HUES64 (cell line): Measurements from ENCODE around the gene DISC1.
"Not testable (repeated sequence)": the region's sequence is repeated elsewhere in the genome, so short reads cannot be mapped to it uniquely, and the experiment has no call there.

Source experiments
- H3K27ac ChIP-seq: 2 replicates; pipeline ENCODE4 v1.7.0; 2013; ENCODE audit warnings: low read depth, low read length, inconsistent platforms
- H3K27me3 ChIP-seq: 2 replicates; pipeline ENCODE4 v1.6.1; 2013; ENCODE audit warnings: mild to moderate bottlenecking, low read length; ENCODE audit not compliant: insufficient read depth
- H3K36me3 ChIP-seq: 2 replicates; pipeline ENCODE4 v1.6.1; 2013; ENCODE audit warnings: mild to moderate bottlenecking, low read length; ENCODE audit not compliant: insufficient read depth
- H3K4me1 ChIP-seq: 2 replicates; pipeline ENCODE4 v1.6.1; 2013; ENCODE audit warnings: mild to moderate bottlenecking, low read length, moderate library complexity; ENCODE audit not compliant: insufficient read depth
- H3K4me3 ChIP-seq: 2 replicates; pipeline ENCODE4 v1.5.1; 2013; ENCODE audit warnings: mild to moderate bottlenecking, low read length, moderate library complexity
- H3K9ac ChIP-seq: 2 replicates; pipeline ENCODE4 v1.6.1; 2013; ENCODE audit warnings: mild to moderate bottlenecking, low read depth, low read length
- H3K9me3 ChIP-seq: 2 replicates; pipeline ENCODE4 v1.6.1; 2013; ENCODE audit warnings: low read depth, low read length; ENCODE audit not compliant: insufficient read depth
- WGBS: fragments of 150-250, 120-280 bp; methylation state at CpG from one replicate; pipeline ENCODE4 v1.1.7; 2013; ENCODE audit warnings: missing lambda C conversion rate; 5-methylcytosine and 5-hydroxymethylcytosine counted together

DISC1 gene

DNA sequence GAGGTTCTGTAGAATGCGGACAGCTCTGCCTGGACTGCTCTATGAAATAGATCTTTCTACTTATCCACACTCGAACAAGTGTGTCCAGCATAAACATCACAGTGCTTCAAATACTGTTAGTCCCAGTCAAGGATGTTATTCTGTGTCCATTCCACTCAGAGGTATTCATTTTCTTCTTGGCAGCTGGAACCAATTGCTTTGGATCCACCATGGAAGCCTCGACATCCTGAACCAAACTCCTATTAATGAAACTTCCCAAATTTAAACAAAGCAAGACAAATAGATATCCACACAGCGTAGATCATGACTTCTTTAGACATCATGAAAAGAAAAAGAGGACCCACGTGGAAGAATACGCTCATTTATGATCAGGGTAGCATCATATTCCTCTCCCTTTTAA lies 95.8 kb downstream of the DISC1 start:
- Histone ChIP-seq H3K27me3 (no peaks in the 10 kb centered on the region), H3K4me3 (no peak overlapping the region), H3K27ac (no peak overlapping the region), H3K9ac (no peak overlapping the region), H3K36me3 (no peaks in the 10 kb centered on the region), H3K4me1 (no peaks in the 10 kb centered on the region), H3K9me3 (no peaks in the 10 kb centered on the region)
- 92% methylated on average over 6 of the region's 6 CpGs for WGBS

- 94% methylated on average over 7 of the region's 7 CpGs for WGBS
- Histone ChIP-seq H3K4me1 (no peaks in the 10 kb centered on the region), H3K27me3 (no peaks in the 10 kb centered on the region), H3K9ac (no peak overlapping the region), H3K9me3 (no peaks in the 10 kb centered on the region), H3K27ac (no peak overlapping the region), H3K36me3 (no peaks in the 10 kb centered on the region), H3K4me3 (no peak overlapping the region)
These were observed 96.6 kb downstream of the DISC1 start for GRCh38 chr1:231723146-231723545.

DNA sequence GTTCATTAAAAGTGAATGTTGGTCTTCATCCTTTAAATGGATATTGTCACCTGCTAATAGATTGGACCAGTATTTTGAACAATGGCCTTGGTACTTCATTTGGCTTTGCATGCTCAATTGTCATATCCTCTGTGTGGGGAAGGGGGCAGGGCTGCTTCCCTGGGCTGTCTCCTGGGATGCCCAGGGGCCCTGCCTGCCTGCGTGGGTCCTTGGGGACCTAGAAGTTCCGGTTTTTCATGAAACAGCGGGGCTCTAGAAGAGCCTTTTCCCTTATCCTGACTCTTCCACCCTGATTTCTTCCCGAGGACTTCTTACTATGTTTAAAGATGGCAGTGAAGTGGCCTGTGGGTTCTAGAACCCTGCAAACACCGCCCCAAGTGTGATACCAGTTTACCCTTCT lies 97.5 kb downstream of the DISC1 start:
- Histone ChIP-seq H3K9ac (no peak overlapping the region), H3K27ac (no peak overlapping the region), H3K27me3 (no peaks in the 10 kb centered on the region), H3K9me3 (no peaks in the 10 kb centered on the region), H3K36me3 (no peaks in the 10 kb centered on the region), H3K4me1 (no peaks in the 10 kb centered on the region), H3K4me3 (no peak overlapping the region)
- WGBS, result 96% methylated on average over 5 of the region's 5 CpGs

- H3K4me3 ChIP-seq, result no peak overlapping the region
- no peaks in the 10 kb centered on the region for H3K4me1 ChIP-seq
- 75% methylated on average over 13 of the region's 13 CpGs for WGBS
- H3K9ac ChIP-seq, result no peak overlapping the region
- no peak overlapping the region for H3K27ac ChIP-seq
- H3K27me3 ChIP-seq, result no peaks in the 10 kb centered on the region
- H3K36me3 ChIP-seq, result no peaks in the 10 kb centered on the region
- no peaks in the 10 kb centered on the region for H3K9me3 ChIP-seq
These were observed 98.5 kb downstream of the DISC1 start for GRCh38 chr1:231724876-231725647.

DNA sequence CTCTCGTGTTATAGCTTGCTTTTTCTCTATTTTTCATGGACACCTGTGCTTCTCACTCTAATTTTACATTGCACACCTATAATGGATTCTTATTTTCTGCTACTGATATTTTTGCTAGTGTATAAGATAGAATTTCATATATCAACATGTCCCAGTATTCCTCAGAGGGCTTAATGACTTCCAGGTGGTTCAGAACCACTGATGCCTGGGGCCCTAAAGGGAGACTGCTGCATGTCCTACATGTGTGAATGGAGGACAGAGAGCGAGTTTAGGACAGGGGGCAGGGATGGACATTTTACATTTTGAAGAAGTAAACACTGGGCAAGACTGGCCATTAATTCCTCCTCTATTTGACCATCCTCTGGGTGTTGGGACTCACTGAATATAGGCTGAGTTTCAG lies 100.6 kb downstream of the DISC1 start:
- Histone ChIP-seq H3K27me3 (no peaks in the 10 kb centered on the region), H3K9ac (no peak overlapping the region), H3K9me3 (peaks cover 10% of the 10 kb centered on the region; the same call in 1 of the 2 replicates), H3K27ac (no peak overlapping the region), H3K4me1 (no peaks in the 10 kb centered on the region), H3K4me3 (no peak overlapping the region), H3K36me3 (no peaks in the 10 kb centered on the region)
- 88% methylated on average over 2 of the region's 2 CpGs for WGBS

- H3K4me1 ChIP-seq, H3K9me3 ChIP-seq, H3K4me3 ChIP-seq, H3K9ac ChIP-seq, H3K27me3 ChIP-seq, H3K36me3 ChIP-seq, H3K27ac ChIP-seq: not testable (repeated sequence)
- 89% methylated on average over 2 of the region's 4 CpGs for WGBS
These were observed 102.4 kb downstream of the DISC1 start for GRCh38 chr1:231728987-231729386.

GRCh38 chr1:231729544-231729943 lies 103.0 kb downstream of the DISC1 start:
- H3K27ac ChIP-seq, result no peak overlapping the region
- H3K9ac ChIP-seq, result no peak overlapping the region
- H3K36me3 ChIP-seq, result no peaks in the 10 kb centered on the region
- H3K27me3 ChIP-seq, result no peaks in the 10 kb centered on the region
- H3K9me3 ChIP-seq, result peaks cover 10% of the 10 kb centered on the region; the same call in 1 of the 2 replicates
- H3K4me1 ChIP-seq, result no peaks in the 10 kb centered on the region
- H3K4me3 ChIP-seq, result no peak overlapping the region
- 0% methylated on average over 1 of the region's 1 CpG for WGBS

DNA sequence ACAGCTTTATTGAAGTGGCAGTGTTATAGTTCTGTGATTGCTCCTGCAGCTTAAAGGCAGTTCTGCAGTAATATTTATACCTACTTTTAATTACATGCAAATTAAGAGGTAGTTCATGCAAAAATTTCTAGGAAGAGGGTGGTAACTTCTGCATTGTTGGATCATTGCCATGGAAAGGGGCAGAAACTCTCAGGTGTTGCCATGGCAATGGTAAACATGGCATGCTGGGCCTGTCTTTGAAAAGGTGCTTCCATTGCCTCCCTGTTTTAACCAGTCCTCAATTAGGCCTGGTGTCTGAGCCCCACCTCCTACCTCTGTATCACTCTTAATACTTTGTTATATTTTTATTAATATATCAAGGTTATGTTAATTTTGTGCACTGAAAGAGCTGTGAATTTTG lies 104.7 kb downstream of the DISC1 start:
- H3K36me3 ChIP-seq, result no peaks in the 10 kb centered on the region
- H3K9me3 ChIP-seq, result peaks cover 10% of the 10 kb centered on the region; the same call in 1 of the 2 replicates

GRCh38 chr1:231733063-231733462 lies 106.5 kb downstream of the DISC1 start:
- Histone ChIP-seq H3K27me3 (no peaks in the 10 kb centered on the region), H3K4me3 (no peak overlapping the region), H3K27ac (no peak overlapping the region), H3K36me3 (no peaks in the 10 kb centered on the region), H3K9me3 (peaks cover 10% of the 10 kb centered on the region; the same call in 1 of the 2 replicates), H3K9ac (no peak overlapping the region), H3K4me1 (no peaks in the 10 kb centered on the region)

More for the DNA sequence above, 104.7 kb downstream of the DISC1 start:
- Histone ChIP-seq H3K4me3 (no peak overlapping the region), H3K27me3 (no peaks in the 10 kb centered on the region), H3K4me1 (no peaks in the 10 kb centered on the region), H3K27ac (no peak overlapping the region), H3K9ac (no peak overlapping the region)

DNA sequence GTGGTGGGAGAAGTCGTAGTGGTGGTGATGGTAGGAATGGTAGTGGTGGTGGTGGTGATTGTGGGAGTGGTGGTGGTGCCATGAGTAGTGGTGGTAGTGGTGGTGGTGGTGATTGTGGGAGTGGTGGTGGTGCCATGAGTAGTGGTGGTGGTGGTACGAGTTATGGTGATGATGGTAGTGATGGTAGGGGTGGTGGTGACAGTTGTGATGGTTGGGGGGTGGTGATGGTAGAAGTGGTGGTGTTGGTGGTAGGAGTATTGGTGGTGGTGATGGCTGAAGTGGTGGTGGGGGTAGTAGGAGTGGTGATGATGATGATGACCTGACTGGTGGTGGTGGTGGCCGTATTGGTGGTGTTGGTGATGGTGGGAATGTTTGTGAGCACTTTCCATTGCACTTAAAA lies 107.1 kb downstream of the DISC1 start:
- Histone ChIP-seq H3K27me3 (no peaks in the 10 kb centered on the region), H3K9me3 (peaks cover 10% of the 10 kb centered on the region; the same call in 1 of the 2 replicates), H3K36me3 (no peaks in the 10 kb centered on the region), H3K9ac (no peak overlapping the region), H3K4me1 (no peaks in the 10 kb centered on the region), H3K4me3 (no peak overlapping the region), H3K27ac (no peak overlapping the region)
- 90% methylated on average over 3 of the region's 3 CpGs for WGBS

GRCh38 chr1:231734417-231734816 lies 107.8 kb downstream of the DISC1 start:
- Histone ChIP-seq H3K36me3 (no peaks in the 10 kb centered on the region), H3K27ac (no peak overlapping the region), H3K27me3 (no peaks in the 10 kb centered on the region), H3K4me3 (no peak overlapping the region), H3K9ac (no peak overlapping the region), H3K9me3 (peaks cover 10% of the 10 kb centered on the region; the same call in 1 of the 2 replicates), H3K4me1 (no peaks in the 10 kb centered on the region)
- 95% methylated on average over 4 of the region's 4 CpGs for WGBS

- no peaks in the 10 kb centered on the region for H3K27me3 ChIP-seq
- H3K4me1 ChIP-seq, result no peaks in the 10 kb centered on the region
- H3K27ac ChIP-seq, result no peak overlapping the region
- H3K9me3 ChIP-seq, result peaks cover 9% of the 10 kb centered on the region; the same call in 1 of the 2 replicates
- H3K9ac ChIP-seq, result no peak overlapping the region
- WGBS, result 88% methylated on average over 2 of the region's 3 CpGs
- H3K4me3 ChIP-seq, result no peak overlapping the region
- H3K36me3 ChIP-seq, result no peaks in the 10 kb centered on the region
These were observed 108.8 kb downstream of the DISC1 start for GRCh38 chr1:231735411-231735810.
